Fibroblast of skin of right biceps (primary cell): ENCODE results near the gene USP17L12.
"Not testable (repeated sequence)": the region's sequence is repeated elsewhere in the genome, so short reads cannot be mapped to it uniquely, and the experiment has no call there.

Source experiments
- DNase-seq: peaks from one replicate; pipeline ENCODE4 v3.0.0-alpha.2; 2013

The USP17L12 gene

GRCh38 chr4:9219852-9220251, at the start of gene USP17L12:
Gene USP17L12, plus strand, starts transcription at chr4:9220152. Its CDS starts 0 bp downstream, at chr4:9220152.
- DNase-seq, result not testable (repeated sequence)

- DNase-seq, result not testable (repeated sequence)
Measured at GRCh38 chr4:9210357-9210756, 9.6 kb upstream of the USP17L12 start, which contains the start of gene USP17L10. Gene USP17L10, plus strand, starts transcription at chr4:9210657. Its CDS starts 0 bp downstream, at chr4:9210657.

- DNase-seq, result not testable (repeated sequence)
Measured at GRCh38 chr4:9214701-9215100, 5.3 kb upstream of the USP17L12 start.

- not testable (repeated sequence) for DNase-seq
Measured at GRCh38 chr4:9215105-9215504, 4.8 kb upstream of the USP17L12 start, which contains the start of gene USP17L11. Gene USP17L11, plus strand, starts transcription at chr4:9215405. Its CDS starts 0 bp downstream, at chr4:9215405.

GRCh38 chr4:9224596-9224995, 4.6 kb downstream of the USP17L12 start, which contains the start of gene USP17L13:
Gene USP17L13, plus strand, starts transcription at chr4:9224896. Its CDS starts 0 bp downstream, at chr4:9224896.
- DNase-seq, result not testable (repeated sequence)

- DNase-seq, result not testable (repeated sequence)
Measured at GRCh38 chr4:9230249-9230648, 10.3 kb downstream of the USP17L12 start.

- not testable (repeated sequence) for DNase-seq
Measured at GRCh38 chr4:9234085-9234484, 14.1 kb downstream of the USP17L12 start, which contains the start of gene USP17L15. Gene USP17L15, plus strand, starts transcription at chr4:9234385. Its CDS starts 0 bp downstream, at chr4:9234385.

- DNase-seq, result peak; percentile 0
Measured at GRCh38 chr4:9238461-9238860, 18.5 kb downstream of the USP17L12 start.

GRCh38 chr4:9243579-9243978, 23.6 kb downstream of the USP17L12 start, which contains the start of gene USP17L17:
Gene USP17L17, plus strand, starts transcription at chr4:9243879. Its CDS starts 0 bp downstream, at chr4:9243879.
- DNase-seq, result not testable (repeated sequence)

- DNase-seq, result peak; percentile 0
Measured at GRCh38 chr4:9247953-9248680, 28.2 kb downstream of the USP17L12 start, which contains the start of gene USP17L18. Gene USP17L18, plus strand, starts transcription at chr4:9248630. Its CDS starts 0 bp downstream, at chr4:9248630.

GRCh38 chr4:9253078-9253477, 33.1 kb downstream of the USP17L12 start, which contains the start of gene USP17L19:
Gene USP17L19, plus strand, starts transcription at chr4:9253378. Its CDS starts 0 bp downstream, at chr4:9253378.
- DNase-seq, result not testable (repeated sequence)

- DNase-seq, result not testable (repeated sequence)
Measured at GRCh38 chr4:9257824-9258223, 37.9 kb downstream of the USP17L12 start, which contains the start of gene USP17L20. Gene USP17L20, plus strand, starts transcription at chr4:9258124. Its CDS starts 0 bp downstream, at chr4:9258124.

GRCh38 chr4:9262572-9262971, 42.6 kb downstream of the USP17L12 start, which contains the start of gene USP17L21:
Gene USP17L21, plus strand, starts transcription at chr4:9262872. Its CDS starts 0 bp downstream, at chr4:9262872.
- not testable (repeated sequence) for DNase-seq

GRCh38 chr4:9267319-9267718, 47.4 kb downstream of the USP17L12 start, which contains the start of gene USP17L22:
Gene USP17L22, plus strand, starts transcription at chr4:9267619. Its CDS starts 0 bp downstream, at chr4:9267619.
- DNase-seq, result not testable (repeated sequence)
